Medulla oblongata (tissue), 1 donor: ENCODE data around the gene KCNMA1.

Source experiments
- DNase-seq: peaks from one replicate; pipeline ENCODE4 v3.0.0-alpha.2; 2015; ENCODE audit errors: extremely low spot score

The KCNMA1 gene

GRCh38 chr10:77116904-77117303 is 520.7 kb downstream of the KCNMA1 start:
- DNase-seq: no peak

- DNase-seq: no peak
These were observed 523.3 kb downstream of the KCNMA1 start for GRCh38 chr10:77114181-77114821.

- DNase-seq: peak; percentile 53
These were observed 525.7 kb downstream of the KCNMA1 start for GRCh38 chr10:77111611-77112550.

- DNase-seq: peak; percentile 3
These were observed 526.9 kb downstream of the KCNMA1 start for GRCh38 chr10:77110757-77111156.

- DNase-seq: no peak
These were observed 528.1 kb downstream of the KCNMA1 start for GRCh38 chr10:77109351-77109994.

- DNase-seq: no peak
These were observed 530.9 kb downstream of the KCNMA1 start for GRCh38 chr10:77106676-77107075.

- no peak for DNase-seq
These were observed 531.8 kb downstream of the KCNMA1 start for GRCh38 chr10:77105761-77106221.

- no peak for DNase-seq
These were observed 533.1 kb downstream of the KCNMA1 start for GRCh38 chr10:77104459-77104980.

- DNase-seq: no peak
These were observed 534.4 kb downstream of the KCNMA1 start for GRCh38 chr10:77103213-77103612.

- no peak for DNase-seq
These were observed 536.3 kb downstream of the KCNMA1 start for GRCh38 chr10:77101341-77101740.

GRCh38 chr10:77099136-77099535 is 538.5 kb downstream of the KCNMA1 start:
- DNase-seq: no peak

- DNase-seq: no peak
These were observed 540.0 kb downstream of the KCNMA1 start for GRCh38 chr10:77097625-77098024.

GRCh38 chr10:77093126-77093525 is 544.5 kb downstream of the KCNMA1 start:
- no peak for DNase-seq

GRCh38 chr10:77091597-77092165 is 545.9 kb downstream of the KCNMA1 start:
- DNase-seq: no peak

GRCh38 chr10:77090381-77091356 is 546.9 kb downstream of the KCNMA1 start:
- no peak for DNase-seq

GRCh38 chr10:77087366-77087765 is 550.2 kb downstream of the KCNMA1 start:
- no peak for DNase-seq

GRCh38 chr10:77086081-77086480 is 551.5 kb downstream of the KCNMA1 start:
- DNase-seq: no peak

- no peak for DNase-seq
These were observed 552.3 kb downstream of the KCNMA1 start for GRCh38 chr10:77085344-77085743.

GRCh38 chr10:77084431-77085144 is 553.0 kb downstream of the KCNMA1 start:
- DNase-seq: no peak
